MM.1S (cell line): ENCODE data around the gene GADD45B.

Experiments
- DNase-seq: peaks from one replicate; pipeline ENCODE4 v3.0.0-alpha.2; 2015
- H2AFZ ChIP-seq: fragments of 300-600 bp; sonication (generic); 2 replicates; pipeline ENCODE4 v1.6.0; 2016; ENCODE audit warnings: antibody characterized with exemption, low read length
- H3F3A ChIP-seq: fragments of 300-600 bp; sonication (generic); 2 replicates; pipeline ENCODE4 v1.6.1; 2016; ENCODE audit warnings: mild to moderate bottlenecking, antibody characterized with exemption, low read length, moderate library complexity, mixed read lengths; ENCODE audit not compliant: insufficient read depth
- H3K27ac ChIP-seq: fragments of 300-600 bp; sonication (generic); 2 replicates; pipeline ENCODE4 v1.5.1; 2016; ENCODE audit warnings: mild to moderate bottlenecking, low read length
- H3K27me3 ChIP-seq: fragments of 300-600 bp; sonication (generic); replicated peaks from 2 replicates; pipeline ENCODE4 v1.6.0; 2016; ENCODE audit warnings: low read length; ENCODE audit not compliant: insufficient read depth
- H3K36me3 ChIP-seq: fragments of 300-600 bp; sonication (generic); replicated peaks from 2 replicates; pipeline ENCODE4 v1.6.1; 2016; ENCODE audit warnings: mild to moderate bottlenecking, low read length, mixed read lengths; ENCODE audit not compliant: insufficient read depth
- H3K4me1 ChIP-seq: fragments of 300-600 bp; sonication (generic); 2 replicates; pipeline ENCODE4 v1.6.1; 2016; ENCODE audit warnings: low read length, mixed read lengths
- H3K4me2 ChIP-seq: fragments of 300-600 bp; sonication (generic); 2 replicates; pipeline ENCODE4 v1.6.0; 2016; ENCODE audit warnings: low read depth, low read length
- H3K4me3 ChIP-seq: fragments of 300-600 bp; sonication (generic); 2 replicates; pipeline ENCODE4 v1.5.1; 2016; ENCODE audit warnings: low read length, mixed read lengths
- H3K79me2 ChIP-seq: fragments of 300-600 bp; sonication (generic); 2 replicates; pipeline ENCODE4 v1.6.1; 2016; ENCODE audit warnings: mixed run types, low read length, mixed read lengths
- H3K9ac ChIP-seq: fragments of 300-600 bp; sonication (generic); 2 replicates; pipeline ENCODE4 v1.6.1; 2016; ENCODE audit warnings: low read length, mixed read lengths
- H3K9me2 ChIP-seq: fragments of 300-600 bp; sonication (generic); replicated peaks from 2 replicates; pipeline ENCODE4 v1.6.1; 2016; ENCODE audit warnings: mild to moderate bottlenecking, low read length, mixed read lengths; ENCODE audit not compliant: insufficient read depth
- H3K9me3 ChIP-seq: fragments of 300-600 bp; sonication (generic); replicated peaks from 2 replicates; pipeline ENCODE4 v1.6.1; 2016; ENCODE audit warnings: mild to moderate bottlenecking, low read length, mixed read lengths; ENCODE audit not compliant: insufficient read depth
- H4K20me1 ChIP-seq: fragments of 300-600 bp; sonication (generic); 2 replicates; pipeline ENCODE4 v1.6.1; 2016; ENCODE audit warnings: mild to moderate bottlenecking, low read length, moderate library complexity, mixed read lengths; ENCODE audit not compliant: insufficient read depth
- EZH2 ChIP-seq: fragments of 300-600 bp; sonication (generic); optimal IDR thresholded peaks from 2 replicates; pipeline ENCODE3; 2017; ENCODE audit warnings: low read depth, mild to moderate bottlenecking, antibody characterized with exemption, low read length, mixed read lengths
- EZH2phosphoT487 ChIP-seq: fragments of 300-600 bp; sonication (generic); IDR thresholded peaks from 2 replicates; pipeline ENCODE4 v1.6.1; 2018; ENCODE audit warnings: antibody characterized with exemption, low read length
- TF ChIP-seq, protein P1 (sequence below): fragments of 300-600 bp; sonication (generic); IDR thresholded peaks from 2 replicates; pipeline ENCODE4 v1.5.1; 2016; ENCODE audit warnings: antibody characterized with exemption, low read length, mixed read lengths

The GADD45B gene

GRCh38 chr19:2497186-2497585 is 21.3 kb downstream of the GADD45B start:
- Histone ChIP-seq H3K4me3 (no peak overlapping the region), H3K36me3 (no peaks in the 10 kb centered on the region), H3K9me2 (no peaks in the 10 kb centered on the region), H3K27me3 (no peaks in the 10 kb centered on the region), H3K27ac (no peak overlapping the region), H3K9me3 (no peaks in the 10 kb centered on the region), H3K4me2 (no peak overlapping the region), H3F3A (peaks cover 15% of the 10 kb centered on the region), H3K4me1 (peaks cover 14% of the 10 kb centered on the region), H3K79me2 (no peaks in the 10 kb centered on the region), H3K9ac (no peak overlapping the region), H2AFZ (no peak overlapping the region), H4K20me1 (no peaks in the 10 kb centered on the region)
- TF ChIP-seq, protein P1, sequence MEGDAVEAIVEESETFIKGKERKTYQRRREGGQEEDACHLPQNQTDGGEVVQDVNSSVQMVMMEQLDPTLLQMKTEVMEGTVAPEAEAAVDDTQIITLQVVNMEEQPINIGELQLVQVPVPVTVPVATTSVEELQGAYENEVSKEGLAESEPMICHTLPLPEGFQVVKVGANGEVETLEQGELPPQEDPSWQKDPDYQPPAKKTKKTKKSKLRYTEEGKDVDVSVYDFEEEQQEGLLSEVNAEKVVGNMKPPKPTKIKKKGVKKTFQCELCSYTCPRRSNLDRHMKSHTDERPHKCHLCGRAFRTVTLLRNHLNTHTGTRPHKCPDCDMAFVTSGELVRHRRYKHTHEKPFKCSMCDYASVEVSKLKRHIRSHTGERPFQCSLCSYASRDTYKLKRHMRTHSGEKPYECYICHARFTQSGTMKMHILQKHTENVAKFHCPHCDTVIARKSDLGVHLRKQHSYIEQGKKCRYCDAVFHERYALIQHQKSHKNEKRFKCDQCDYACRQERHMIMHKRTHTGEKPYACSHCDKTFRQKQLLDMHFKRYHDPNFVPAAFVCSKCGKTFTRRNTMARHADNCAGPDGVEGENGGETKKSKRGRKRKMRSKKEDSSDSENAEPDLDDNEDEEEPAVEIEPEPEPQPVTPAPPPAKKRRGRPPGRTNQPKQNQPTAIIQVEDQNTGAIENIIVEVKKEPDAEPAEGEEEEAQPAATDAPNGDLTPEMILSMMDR, result no peak
- TF ChIP-seq EZH2 (no peak), EZH2phosphoT487 (no peak)
- no peak for DNase-seq

GRCh38 chr19:2500156-2500555 is 24.2 kb downstream of the GADD45B start:
- TF ChIP-seq, protein P1, result no peak
- TF ChIP-seq EZH2 (no peak), EZH2phosphoT487 (no peak)
- Histone ChIP-seq H3K9ac (no peak overlapping the region), H3F3A (0 out of 2 replicates have a peak, but pooled peaks cover 1% of the 10 kb centered on the region), H3K79me2 (no peaks in the 10 kb centered on the region), H3K9me3 (no peaks in the 10 kb centered on the region), H3K4me3 (no peak overlapping the region), H3K4me2 (no peak overlapping the region), H2AFZ (no peak overlapping the region), H3K27ac (no peak overlapping the region), H3K4me1 (peaks cover 10% of the 10 kb centered on the region), H4K20me1 (no peaks in the 10 kb centered on the region), H3K27me3 (no peaks in the 10 kb centered on the region), H3K9me2 (no peaks in the 10 kb centered on the region), H3K36me3 (no peaks in the 10 kb centered on the region)
- no peak for DNase-seq

GRCh38 chr19:2500841-2501261 is 24.9 kb downstream of the GADD45B start:
- H3K9me2 ChIP-seq, result no peaks in the 10 kb centered on the region
- H3K27me3 ChIP-seq, result no peaks in the 10 kb centered on the region
- H3K79me2 ChIP-seq, result no peaks in the 10 kb centered on the region
- no peak overlapping the region for H3K27ac ChIP-seq
- no peak overlapping the region for H3K4me3 ChIP-seq
- H3F3A ChIP-seq, result no peaks in the 10 kb centered on the region
- H3K9me3 ChIP-seq, result no peaks in the 10 kb centered on the region
- DNase-seq, result no peak
- H4K20me1 ChIP-seq, result no peaks in the 10 kb centered on the region
- peaks cover 3% of the 10 kb centered on the region; the same call in 1 of the 2 replicates for H3K4me1 ChIP-seq
- no peaks in the 10 kb centered on the region for H3K36me3 ChIP-seq
- H3K4me2 ChIP-seq, result no peak overlapping the region
- H3K9ac ChIP-seq, result no peak overlapping the region
- H2AFZ ChIP-seq, result no peak overlapping the region
- TF ChIP-seq EZH2 (no peak), EZH2phosphoT487 (no peak)
- TF ChIP-seq, protein P1, result no peak
